ENCODE data around the gene FTH1.

- TF ChIP-seq SUZ12 (IDR thresholded peaks at IDR 0.05) (no peak), TARDBP (IDR thresholded peaks at IDR 0.05) (no peak), LEF1 (IDR thresholded peaks at IDR 0.05; ENCODE audit: borderline replicate concordance) (no peak), NFRKB (IDR thresholded peaks at IDR 0.05) (no peak), BHLHE40 (IDR thresholded peaks at IDR 0.05; ENCODE audit: borderline replicate concordance) (no peak), CTBP1 (IDR thresholded peaks at IDR 0.05; ENCODE audit: borderline replicate concordance) (no peak), HDGF (IDR thresholded peaks at IDR 0.05; ENCODE audit: borderline replicate concordance) (no peak), FOXM1 (IDR thresholded peaks at IDR 0.05; ENCODE audit: borderline replicate concordance) (no peak)
Observed at GRCh38 chr11:61957021-61957770, 10.2 kb downstream of the FTH1 start.

All from HEK293T (cell line).